ENCODE results near the gene NOTO. TPM values are rescaled to one million over a fixed set of nuclear protein-coding genes. Genes with fewer than 3 reads are reported as not detected.

The NOTO gene
- total RNA-seq, 4 donors from 2014 or later: not detected

- TF ChIP-seq CTCF (IDR thresholded peaks at IDR 0.05) (no peak), POLR2A (IDR thresholded peaks at IDR 0.05) (no peak)
- Histone ChIP-seq H3K27me3 (peaks cover 7 to 68% (median 18%) of the 10 kb centered on the region in 4 donors), H3K4me1 (peaks cover 10 to 18% (median 13%) of the 10 kb centered on the region in 3 donors), H3K27ac (no peak overlapping the region), H3K4me3 (no peak overlapping the region), H3K36me3 (no peaks in the 10 kb centered on the region), H3K9me3 (no peaks in the 10 kb centered on the region)
- DNase-seq: no peak
- WGBS, 2 donors: 81 to 85% methylated on average over 6 of the region's 6 CpGs
- intact Hi-C loops (cut with DNase I): no loop called here
Observed at GRCh38 chr2:73205611-73206010, 3.2 kb downstream of the NOTO start.

- Histone ChIP-seq H3K9me3 (no peaks in the 10 kb centered on the region), H3K27ac (no peak overlapping the region), H3K4me3 (no peak overlapping the region), H3K4me1 (peaks cover under 1 to 14% (median 10%) of the 10 kb centered on the region in 3 donors), H3K27me3 (peaks cover 0 to 42% (median 7%) of the 10 kb centered on the region in 4 donors), H3K36me3 (no peaks in the 10 kb centered on the region)
- intact Hi-C loops (cut with DNase I): no loop called here
- DNase-seq: no peak
- no peak for TF ChIP-seq POLR2A (IDR thresholded peaks at IDR 0.05)
- TF ChIP-seq CTCF (IDR thresholded peaks at IDR 0.05): no peak
- WGBS, 2 donors: 65 to 85% methylated on average over 2 to 3 of the region's 3 CpGs
Observed at GRCh38 chr2:73208258-73208657, 5.9 kb downstream of the NOTO start.

GRCh38 chr2:73210019-73210418, 7.6 kb downstream of the NOTO start:
- H3K27me3 ChIP-seq: peaks cover 0 to 24% (median 0%) of the 10 kb centered on the region in 4 donors
- H3K4me3 ChIP-seq: no peak overlapping the region
- no peaks in the 10 kb centered on the region for H3K36me3 ChIP-seq
- no peak for DNase-seq
- no peak for TF ChIP-seq POLR2A (IDR thresholded peaks at IDR 0.05)
- no peak for TF ChIP-seq CTCF (IDR thresholded peaks at IDR 0.05)
- no peaks in the 10 kb centered on the region for H3K9me3 ChIP-seq
- peaks cover 4 to 24% (median 18%) of the 10 kb centered on the region in 3 donors for H3K4me1 ChIP-seq
- no peak overlapping the region for H3K27ac ChIP-seq
- 72 to 84% methylated on average over 4 of the region's 4 CpGs for WGBS, 2 donors
- intact Hi-C loops (cut with DNase I): no loop called here

GRCh38 chr2:73210696-73211095, 8.3 kb downstream of the NOTO start:
- 71 to 100% methylated on average over 1 of the region's 6 CpGs for WGBS, 2 donors
- Histone ChIP-seq H3K9me3 (no peaks in the 10 kb centered on the region), H3K4me3 (no peak overlapping the region), H3K27me3 (peaks cover 0 to 17% (median 0%) of the 10 kb centered on the region in 4 donors), H3K27ac (no peak overlapping the region), H3K36me3 (no peaks in the 10 kb centered on the region), H3K4me1 (peaks cover 5 to 31% (median 24%) of the 10 kb centered on the region in 3 donors)
- intact Hi-C loops (cut with DNase I): no loop called here
- no peak for DNase-seq
- TF ChIP-seq POLR2A (IDR thresholded peaks at IDR 0.05) (no peak), CTCF (IDR thresholded peaks at IDR 0.05) (no peak)

GRCh38 chr2:73212098-73212447, 9.7 kb downstream of the NOTO start:
- H3K36me3 ChIP-seq: no peaks in the 10 kb centered on the region
- WGBS, 2 donors: 67 to 71% methylated on average over 7 of the region's 7 CpGs
- TF ChIP-seq POLR2A (IDR thresholded peaks at IDR 0.05) (no peak), CTCF (IDR thresholded peaks at IDR 0.05) (no peak)
- no peak for DNase-seq
- no peak overlapping the region for H3K4me3 ChIP-seq
- intact Hi-C loops (cut with DNase I): no loop called here
- H3K9me3 ChIP-seq: no peaks in the 10 kb centered on the region
- H3K4me1 ChIP-seq: peaks cover 5 to 32% (median 24%) of the 10 kb centered on the region in 3 donors
- H3K27ac ChIP-seq: peak overlapping the region in 1 of 4 donors; percentile 17
- peaks cover 0 to 4% (median 0%) of the 10 kb centered on the region in 4 donors for H3K27me3 ChIP-seq

Measured in esophagus squamous epithelium (tissue), 5 donors.